Amniotic epithelial cell (primary cell): ENCODE data around the gene ISLR.
"Not testable (repeated sequence)": the region's sequence is repeated elsewhere in the genome, so short reads cannot be mapped to it uniquely, and the experiment has no call there.

Experiments used
- DNase-seq: peaks from one replicate; pipeline ENCODE4 v3.0.0-alpha.2; 2010; ENCODE audit warnings: low read depth

ISLR gene

DNA sequence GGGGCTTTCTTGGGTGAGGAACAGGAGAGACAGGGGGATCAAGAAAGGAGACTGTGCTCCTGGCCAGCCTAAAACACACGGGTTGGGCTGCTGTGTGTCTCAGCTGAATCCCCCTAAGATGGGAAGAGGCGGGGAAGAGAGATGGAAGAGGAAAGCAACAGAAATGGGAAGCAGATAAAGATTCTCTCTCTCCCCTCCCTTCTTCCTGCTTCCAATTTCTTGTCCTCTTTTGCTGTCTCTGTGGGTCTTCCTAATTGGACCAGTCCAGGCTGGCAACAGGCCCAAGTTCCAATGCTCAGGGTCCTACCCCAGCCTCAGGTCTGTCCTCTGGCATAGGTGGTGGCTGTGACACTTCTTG is 36.0 kb upstream of the ISLR start:
- DNase-seq, result no peak

DNA sequence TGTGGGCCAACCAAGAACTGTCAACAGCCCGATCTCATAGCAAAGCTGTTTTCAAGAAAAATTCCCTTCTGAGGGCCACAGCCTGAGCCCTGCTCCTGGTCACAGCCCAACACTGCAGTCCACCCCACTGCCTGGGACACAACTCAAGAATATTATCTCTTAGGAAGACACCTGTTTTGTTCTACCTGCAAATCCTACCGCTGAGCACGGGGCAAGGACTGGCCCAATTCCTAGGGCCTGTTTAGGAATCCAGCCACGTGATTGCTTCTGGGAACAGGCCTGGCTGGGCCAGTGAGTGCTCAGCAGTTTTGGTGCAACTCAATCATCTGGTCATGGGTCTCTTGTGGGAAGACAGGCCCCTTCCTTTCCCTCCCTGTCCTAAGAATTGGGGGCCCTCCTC is 34.9 kb upstream of the ISLR start:
- no peak for DNase-seq

GRCh38 chr15:74141591-74141990 is 31.9 kb upstream of the ISLR start:
- no peak for DNase-seq

- DNase-seq, result no peak
Measured at GRCh38 chr15:74144153-74144775, 29.2 kb upstream of the ISLR start.

DNA sequence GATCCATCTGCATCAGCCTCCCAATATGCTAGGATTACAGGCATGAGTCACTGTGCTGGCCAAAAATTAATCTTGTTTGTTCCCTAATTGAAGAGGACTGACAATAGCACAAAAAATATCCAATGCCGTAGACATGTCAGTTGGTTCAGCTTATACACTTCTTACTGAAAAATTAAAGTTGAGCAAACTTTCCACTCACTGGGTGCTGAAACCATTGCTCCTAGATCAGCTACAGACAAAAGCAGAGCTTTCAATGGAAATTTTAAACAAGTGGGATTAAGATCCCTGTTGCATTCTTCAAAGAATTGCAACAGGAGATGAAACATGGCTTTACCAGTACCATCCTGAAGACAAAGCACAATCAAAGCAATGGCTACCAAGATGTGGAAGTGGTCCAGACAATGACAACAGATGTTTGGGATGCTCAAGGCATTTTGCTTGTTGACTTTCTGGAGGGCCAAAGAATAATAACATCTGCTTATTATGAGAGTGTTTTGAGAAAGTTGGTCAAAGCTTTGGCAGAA is 27.2 kb upstream of the ISLR start:
- no peak for DNase-seq

DNA sequence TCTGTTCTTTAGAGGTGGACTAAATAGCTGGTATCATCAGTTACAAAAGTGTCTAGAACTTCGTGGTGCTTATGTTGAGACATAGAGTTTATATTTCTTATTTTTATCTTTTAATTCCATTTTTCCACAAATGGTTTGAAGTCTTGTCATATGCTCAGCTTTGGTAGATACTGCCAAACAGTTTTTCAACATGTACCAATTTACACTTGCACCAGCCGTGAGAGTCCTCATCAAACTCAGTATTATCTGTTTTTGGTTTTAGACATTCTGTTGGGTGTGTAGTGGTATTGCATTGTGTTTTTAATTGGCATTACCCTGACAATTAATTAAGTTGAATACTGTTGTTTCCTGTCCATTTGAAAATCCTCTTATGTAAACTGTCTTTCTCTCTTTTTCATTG is 26.5 kb upstream of the ISLR start:
- no peak for DNase-seq

DNA sequence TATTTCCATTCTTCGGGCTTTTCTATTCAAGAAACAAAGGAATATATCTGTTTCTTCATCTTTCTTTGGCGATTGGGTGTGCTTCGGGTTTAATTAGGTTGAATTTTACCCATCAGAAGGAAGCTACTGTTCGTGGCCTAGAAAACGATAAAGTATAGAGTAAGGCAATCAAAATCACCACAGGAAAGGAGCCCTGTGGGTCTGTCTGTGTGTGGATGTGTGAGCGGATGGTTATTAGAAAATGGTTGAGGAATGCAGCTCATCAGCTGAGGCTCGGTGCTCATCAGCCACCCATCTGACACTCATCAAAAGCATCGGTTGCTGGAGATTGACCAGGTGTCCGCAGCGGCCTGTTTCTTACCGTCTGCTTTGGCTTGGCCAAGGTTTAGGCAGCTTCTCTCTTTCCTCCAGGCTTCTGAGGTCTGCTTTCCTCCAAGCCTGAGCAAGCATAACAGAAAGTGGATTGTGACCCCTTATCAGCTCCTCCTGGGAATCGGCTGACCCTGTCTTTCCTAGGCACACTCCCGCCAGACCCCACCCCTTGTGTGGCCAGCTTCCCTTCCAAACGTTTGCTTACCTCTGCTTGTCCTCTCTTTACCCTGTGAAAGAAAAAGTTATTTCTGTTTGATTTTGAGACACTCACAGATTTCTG is 17.6 kb upstream of the ISLR start:
- DNase-seq, result no peak

- peak; percentile 51 for DNase-seq
Measured at GRCh38 chr15:74156678-74157411, 16.7 kb upstream of the ISLR start.

- DNase-seq, result no peak
Measured at GRCh38 chr15:74157868-74158827, 15.4 kb upstream of the ISLR start.

DNA sequence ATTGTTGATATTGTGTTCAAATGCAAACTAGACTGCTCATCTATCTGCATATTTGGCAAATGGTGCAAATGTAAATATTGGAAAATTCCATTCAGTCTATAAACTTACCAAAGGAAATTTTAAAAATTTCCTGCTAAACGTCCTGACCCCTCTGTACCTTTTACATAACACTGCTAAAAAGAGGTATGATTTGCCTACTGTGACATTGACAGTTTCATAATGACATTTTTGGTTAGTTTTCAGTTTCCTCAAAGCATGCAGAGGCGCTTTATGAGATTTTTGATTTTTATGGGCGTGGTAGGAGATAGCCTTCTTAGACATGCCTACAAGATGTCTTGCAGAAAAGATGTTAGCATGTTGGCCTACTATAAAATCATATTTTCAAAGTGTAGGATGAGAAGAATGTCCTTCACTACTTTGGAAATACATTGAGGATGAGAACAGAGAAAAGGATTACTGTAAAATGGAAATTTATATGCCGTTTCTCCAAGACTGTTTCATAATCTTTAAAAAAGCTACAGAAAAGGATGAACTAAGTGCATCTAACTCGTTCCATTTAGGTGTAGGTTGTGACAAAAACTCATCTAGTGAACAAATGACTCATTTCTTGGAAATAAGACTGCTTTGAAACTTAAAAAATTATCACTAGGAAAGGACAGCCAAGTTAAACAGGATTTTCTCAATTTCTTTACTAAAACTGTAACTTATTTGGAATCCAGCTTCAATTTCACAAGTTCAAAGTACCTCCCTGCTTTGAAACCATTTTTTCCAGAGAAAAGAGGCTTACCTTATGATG is 14.5 kb upstream of the ISLR start:
- no peak for DNase-seq

DNA sequence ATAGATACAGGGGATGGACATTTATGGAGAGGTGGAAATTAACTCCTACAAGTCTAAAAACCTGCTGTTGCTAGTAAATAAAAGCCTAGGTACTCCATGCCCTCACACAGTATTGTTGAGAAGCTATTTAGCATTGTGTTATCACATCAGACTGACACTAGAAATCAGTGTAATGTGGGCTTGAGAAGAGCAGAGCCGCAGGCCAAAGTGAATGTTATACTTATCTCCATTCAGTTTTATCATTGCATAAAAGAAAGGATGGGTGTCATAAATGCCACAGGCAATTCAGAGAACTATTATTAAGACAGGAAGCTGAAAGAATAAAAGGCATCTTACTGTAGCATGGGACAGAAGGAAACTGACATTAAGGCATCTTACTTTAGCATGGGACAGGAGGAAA is 13.7 kb upstream of the ISLR start:
- no peak for DNase-seq

DNA sequence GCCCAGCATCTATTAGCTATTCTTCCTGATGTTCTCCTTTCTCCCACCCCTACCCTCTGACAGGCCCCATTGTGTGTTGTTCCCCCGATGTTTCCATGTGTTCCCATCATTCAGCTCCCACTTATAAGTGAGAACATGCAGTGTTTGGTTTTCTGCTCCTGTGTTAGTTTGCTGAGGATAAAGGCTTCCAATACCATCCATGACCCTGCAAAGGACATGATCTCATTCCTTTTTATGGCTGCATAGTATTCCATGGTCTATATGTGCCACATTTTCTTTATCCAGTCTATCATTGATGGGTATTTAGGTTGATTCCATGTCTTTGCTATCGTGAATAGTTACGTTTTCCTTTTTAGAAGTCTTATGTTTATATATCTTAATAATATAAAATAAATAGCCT is 13.1 kb upstream of the ISLR start:
- not testable (repeated sequence) for DNase-seq

- DNase-seq, result not testable (repeated sequence)
Measured at GRCh38 chr15:74162195-74162536, 11.3 kb upstream of the ISLR start.

DNA sequence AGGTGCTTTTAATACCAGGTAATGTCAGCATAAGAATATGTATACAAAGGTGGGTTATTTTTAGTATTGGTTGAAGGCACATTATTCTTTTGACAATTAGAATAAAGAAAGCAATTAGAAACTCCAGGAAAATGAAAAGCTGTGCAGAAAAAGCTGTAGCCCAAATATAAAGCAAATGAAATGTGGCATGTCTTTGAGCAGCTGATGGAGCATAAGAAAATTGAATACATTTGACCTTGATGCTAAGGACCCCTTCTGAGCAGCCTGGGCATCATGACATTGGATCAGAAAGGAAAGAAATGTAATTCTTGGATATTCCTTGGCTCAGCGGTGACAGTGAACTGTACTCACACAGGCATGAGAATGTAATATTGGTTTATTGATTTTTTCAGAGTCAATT is 8.0 kb upstream of the ISLR start:
- no peak for DNase-seq

GRCh38 chr15:74167891-74168331 is 5.6 kb upstream of the ISLR start:
- no peak for DNase-seq

DNA sequence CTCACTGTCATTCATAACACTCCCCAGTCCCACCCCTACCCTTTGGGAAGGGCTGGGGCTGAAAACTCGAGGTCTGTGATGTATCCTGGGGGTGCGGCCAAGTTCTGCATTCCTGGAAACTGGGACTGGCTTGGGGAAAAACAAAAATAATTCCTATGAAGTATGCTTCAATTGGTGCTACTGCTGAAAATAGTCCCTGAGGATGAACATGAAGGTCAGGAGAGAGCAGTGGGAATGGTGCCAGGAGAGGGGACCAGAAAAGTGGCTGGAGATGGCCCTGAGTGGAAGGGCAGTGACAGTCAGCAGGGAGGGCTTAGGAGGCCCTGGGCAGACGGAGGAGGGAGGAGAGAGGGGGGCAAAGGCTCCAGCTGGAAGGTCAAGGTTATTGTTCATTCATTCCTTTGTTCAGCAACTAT is 4.8 kb upstream of the ISLR start:
- DNase-seq, result no peak

GRCh38 chr15:74170071-74170844 is 3.3 kb upstream of the ISLR start:
- no peak for DNase-seq

GRCh38 chr15:74170875-74171578 is 2.5 kb upstream of the ISLR start:
- DNase-seq, result no peak

- no peak for DNase-seq
Measured at GRCh38 chr15:74171965-74172541, 1.5 kb upstream of the ISLR start.
